Subcutaneous adipose tissue (tissue), 4 donors: ENCODE results near the gene FRRS1L. TPM values are rescaled to one million over a fixed set of nuclear protein-coding genes. Genes with fewer than 3 reads are reported as not detected.

Experiments used
- total RNA-seq, 4 donors: library from RNA; depleted of rRNA; stranded (reverse); fragments of >200 nt; gene quantifications; one replicate each; pipeline ENCODE4 v1.1.0, GENCODE V29; 2016
- TF ChIP-seq, protein P1 (sequence below): fragments of 450-650 bp; IDR thresholded peaks from one replicate; pipeline ENCODE4 v1.5.1; 2016; ENCODE audit warnings: low read depth, mild to moderate bottlenecking, control low read depth, antibody characterized with exemption, moderate library complexity

FRRS1L gene
- total RNA-seq, 4 donors from 2014 or later, result under 0.01 to 0.22 TPM; not detected in 2

DNA sequence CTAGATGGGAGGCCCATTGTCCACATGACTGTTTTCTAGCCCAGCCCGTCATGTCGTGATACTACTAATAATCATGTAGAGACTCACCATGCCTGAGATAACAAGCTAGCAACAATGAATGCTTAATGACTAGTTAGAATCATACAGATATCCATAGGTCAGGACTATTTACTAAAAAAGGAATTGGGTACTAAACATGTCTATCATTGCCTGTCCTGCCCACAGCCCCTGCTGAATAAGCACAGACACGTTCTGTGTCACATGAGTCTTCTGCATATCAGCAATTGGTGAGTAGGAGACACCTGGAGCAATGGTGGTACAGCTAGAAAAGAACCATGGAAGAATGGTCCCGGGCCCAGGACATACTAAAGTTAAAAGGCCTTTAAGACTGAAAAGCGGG lies 18.0 kb downstream of the FRRS1L start:
- TF ChIP-seq, protein P1, sequence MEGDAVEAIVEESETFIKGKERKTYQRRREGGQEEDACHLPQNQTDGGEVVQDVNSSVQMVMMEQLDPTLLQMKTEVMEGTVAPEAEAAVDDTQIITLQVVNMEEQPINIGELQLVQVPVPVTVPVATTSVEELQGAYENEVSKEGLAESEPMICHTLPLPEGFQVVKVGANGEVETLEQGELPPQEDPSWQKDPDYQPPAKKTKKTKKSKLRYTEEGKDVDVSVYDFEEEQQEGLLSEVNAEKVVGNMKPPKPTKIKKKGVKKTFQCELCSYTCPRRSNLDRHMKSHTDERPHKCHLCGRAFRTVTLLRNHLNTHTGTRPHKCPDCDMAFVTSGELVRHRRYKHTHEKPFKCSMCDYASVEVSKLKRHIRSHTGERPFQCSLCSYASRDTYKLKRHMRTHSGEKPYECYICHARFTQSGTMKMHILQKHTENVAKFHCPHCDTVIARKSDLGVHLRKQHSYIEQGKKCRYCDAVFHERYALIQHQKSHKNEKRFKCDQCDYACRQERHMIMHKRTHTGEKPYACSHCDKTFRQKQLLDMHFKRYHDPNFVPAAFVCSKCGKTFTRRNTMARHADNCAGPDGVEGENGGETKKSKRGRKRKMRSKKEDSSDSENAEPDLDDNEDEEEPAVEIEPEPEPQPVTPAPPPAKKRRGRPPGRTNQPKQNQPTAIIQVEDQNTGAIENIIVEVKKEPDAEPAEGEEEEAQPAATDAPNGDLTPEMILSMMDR, result no peak

DNA sequence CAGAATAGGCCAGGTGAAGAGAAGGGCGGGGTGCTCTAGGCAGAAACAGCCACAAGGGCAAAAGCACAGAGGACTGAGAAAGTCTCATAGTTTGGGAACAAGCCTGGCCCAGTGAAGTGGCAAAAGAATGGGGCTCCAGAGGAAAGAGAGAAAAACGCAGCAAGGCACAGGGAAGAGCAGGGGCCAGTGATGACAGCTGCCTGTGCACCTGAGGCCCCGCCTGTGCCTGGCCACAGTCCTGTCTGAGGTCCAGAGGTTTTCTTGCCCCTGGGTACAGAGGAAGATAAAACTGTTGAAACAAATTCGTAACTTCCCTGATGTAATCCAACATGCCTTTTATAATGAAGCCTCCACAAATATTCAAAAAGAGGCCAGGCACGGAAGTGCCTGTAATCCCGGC lies 22.0 kb downstream of the FRRS1L start:
- TF ChIP-seq, protein P1, result no peak

DNA sequence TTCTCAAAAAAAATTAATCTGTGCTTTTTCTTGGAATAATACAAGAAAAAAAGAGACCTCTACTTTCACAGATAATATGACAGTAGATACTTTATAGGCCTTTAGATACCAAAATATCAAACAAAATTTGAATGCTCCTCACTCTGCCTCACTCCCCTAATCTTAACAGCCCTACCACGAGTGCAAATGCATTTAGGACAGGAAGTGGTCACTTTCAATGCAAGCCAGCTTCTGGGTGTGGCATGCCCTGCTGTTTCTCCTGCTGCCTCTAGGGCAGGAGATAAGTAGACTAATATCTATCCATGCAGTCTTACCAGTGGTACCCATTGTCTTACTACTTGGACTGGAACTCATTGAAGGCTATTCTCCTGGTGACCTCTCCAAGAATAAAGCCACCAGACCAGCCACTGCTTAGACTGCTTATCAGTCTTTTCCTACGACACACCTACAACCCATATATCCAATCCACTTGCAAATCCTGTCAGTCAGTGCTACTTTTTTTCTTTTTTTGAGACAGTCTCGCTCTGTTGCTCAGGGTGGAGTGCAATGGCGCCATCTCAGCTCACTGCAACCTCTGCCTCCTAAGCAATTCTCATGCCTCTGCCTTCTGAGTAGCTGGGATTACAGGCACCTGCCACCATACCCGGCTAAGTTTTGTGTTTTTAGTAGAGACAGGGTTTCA lies 23.0 kb downstream of the FRRS1L start:
- TF ChIP-seq, protein P1, result no peak

GRCh38 chr9:109141375-109141774 lies 25.7 kb downstream of the FRRS1L start:
- TF ChIP-seq, protein P1, result no peak

- TF ChIP-seq, protein P1, result no peak
These were observed 27.2 kb downstream of the FRRS1L start for GRCh38 chr9:109139851-109140250.

DNA sequence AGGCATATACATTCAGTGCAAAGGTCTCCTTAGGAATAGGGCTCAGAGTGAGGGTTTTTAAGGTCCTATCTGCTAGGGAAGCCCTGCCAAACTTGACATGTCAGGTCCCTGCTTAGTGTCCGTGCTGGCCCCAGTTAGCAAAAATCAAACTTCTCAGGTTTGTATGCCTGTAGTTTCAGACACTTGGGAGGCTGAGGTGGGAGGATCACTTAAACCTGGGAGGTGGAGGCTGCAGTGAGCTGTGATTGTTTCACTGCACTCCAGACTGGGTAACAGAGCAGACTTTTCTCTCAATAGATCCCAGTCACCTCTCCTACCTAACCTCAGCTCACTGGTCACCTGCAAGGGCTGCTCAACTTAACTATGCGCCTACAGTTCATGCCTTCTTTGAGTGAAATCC lies 28.6 kb downstream of the FRRS1L start:
- TF ChIP-seq, protein P1, result no peak

GRCh38 chr9:109134167-109134578 lies 32.9 kb downstream of the FRRS1L start:
- TF ChIP-seq, protein P1, result no peak
